ENCODE data around the gene LETMD1.
"Not testable (repeated sequence)": the region's sequence is repeated elsewhere in the genome, so short reads cannot be mapped to it uniquely, and the experiment has no call there.

Gene LETMD1

GRCh38 chr12:51012570-51013236 is 35.4 kb upstream of the LETMD1 start:
- no peaks in the 10 kb centered on the region for H3K9me3 ChIP-seq (ENCODE audit: insufficient read depth, low read depth, low read length)
- H3K79me2 ChIP-seq (ENCODE audit: insufficient read depth, low read length): peaks cover 82% of the 10 kb centered on the region
- no peak overlapping the region for H3K4me3 ChIP-seq (ENCODE audit: low read length, poor library complexity, severe bottlenecking)
- TF ChIP-seq EZH2phosphoT487 (IDR thresholded peaks at IDR 0.05; ENCODE audit: borderline replicate concordance): no peak
- TF ChIP-seq CTCF (conservative IDR thresholded peaks at IDR 0.05; ENCODE audit: low read length): no peak
- H3K9me2 ChIP-seq (replicated peaks; ENCODE audit: low read depth, low read length): no peaks in the 10 kb centered on the region
- no peaks in the 10 kb centered on the region for H3K27me3 ChIP-seq (ENCODE audit: insufficient read depth, low read length, poor library complexity, severe bottlenecking)
- no peak overlapping the region for H2AFZ ChIP-seq (ENCODE audit: low read length)
- peaks cover 6% of the 10 kb centered on the region for H3K4me1 ChIP-seq (ENCODE audit: insufficient read depth, low read length, poor library complexity, severe bottlenecking)
- peak overlapping the region; percentile 28 for H3K9ac ChIP-seq (ENCODE audit: low read depth, low read length, poor library complexity, severe bottlenecking)
- peaks cover 32% of the 10 kb centered on the region; the same call in 1 of the 2 replicates for H3K36me3 ChIP-seq (ENCODE audit: insufficient read depth, low read length)
- H3F3A ChIP-seq (ENCODE audit: low read depth): no peaks in the 10 kb centered on the region
- H3K4me2 ChIP-seq (ENCODE audit: low read depth, low read length, poor library complexity, severe bottlenecking): no peak overlapping the region
- peaks cover 32% of the 10 kb centered on the region for H4K20me1 ChIP-seq (ENCODE audit: insufficient read depth, low read length, poor library complexity, severe bottlenecking)

- Histone ChIP-seq H3K36me3 (ENCODE audit: insufficient read depth, low read length) (peaks cover 24% of the 10 kb centered on the region; the same call in 1 of the 2 replicates), H3K4me2 (ENCODE audit: low read depth, low read length, poor library complexity, severe bottlenecking) (no peak overlapping the region), H3K9me2 (replicated peaks; ENCODE audit: low read depth, low read length) (no peaks in the 10 kb centered on the region), H3F3A (ENCODE audit: low read depth) (no peaks in the 10 kb centered on the region), H3K27me3 (ENCODE audit: insufficient read depth, low read length, poor library complexity, severe bottlenecking) (no peaks in the 10 kb centered on the region), H2AFZ (ENCODE audit: low read length) (no peak overlapping the region), H3K4me3 (ENCODE audit: low read length, poor library complexity, severe bottlenecking) (no peak overlapping the region), H3K79me2 (ENCODE audit: insufficient read depth, low read length) (peaks cover 90% of the 10 kb centered on the region), H3K9me3 (ENCODE audit: insufficient read depth, low read depth, low read length) (no peaks in the 10 kb centered on the region), H3K4me1 (ENCODE audit: insufficient read depth, low read length, poor library complexity, severe bottlenecking) (peaks cover 11% of the 10 kb centered on the region), H4K20me1 (ENCODE audit: insufficient read depth, low read length, poor library complexity, severe bottlenecking) (peaks cover 30% of the 10 kb centered on the region), H3K9ac (ENCODE audit: low read depth, low read length, poor library complexity, severe bottlenecking) (no peak overlapping the region)
- TF ChIP-seq EZH2phosphoT487 (IDR thresholded peaks at IDR 0.05; ENCODE audit: borderline replicate concordance) (no peak), CTCF (conservative IDR thresholded peaks at IDR 0.05; ENCODE audit: low read length) (no peak)
Measured at GRCh38 chr12:51013441-51013840, 34.7 kb upstream of the LETMD1 start.

- peaks cover 35% of the 10 kb centered on the region for H4K20me1 ChIP-seq (ENCODE audit: insufficient read depth, low read length, poor library complexity, severe bottlenecking)
- H3K4me2 ChIP-seq (ENCODE audit: low read depth, low read length, poor library complexity, severe bottlenecking); H2AFZ ChIP-seq (ENCODE audit: low read length); H3F3A ChIP-seq (ENCODE audit: low read depth); H3K9ac ChIP-seq (ENCODE audit: low read depth, low read length, poor library complexity, severe bottlenecking); H3K4me3 ChIP-seq (ENCODE audit: low read length, poor library complexity, severe bottlenecking); H3K9me3 ChIP-seq (ENCODE audit: insufficient read depth, low read depth, low read length); H3K27me3 ChIP-seq (ENCODE audit: insufficient read depth, low read length, poor library complexity, severe bottlenecking); H3K9me2 ChIP-seq (replicated peaks; ENCODE audit: low read depth, low read length): not testable (repeated sequence)
- peaks cover 22% of the 10 kb centered on the region for H3K4me1 ChIP-seq (ENCODE audit: insufficient read depth, low read length, poor library complexity, severe bottlenecking)
- H3K36me3 ChIP-seq (ENCODE audit: insufficient read depth, low read length): peaks cover 14% of the 10 kb centered on the region; the same call in 1 of the 2 replicates
- peaks cover 98% of the 10 kb centered on the region for H3K79me2 ChIP-seq (ENCODE audit: insufficient read depth, low read length)
Measured at GRCh38 chr12:51014467-51014866, 33.7 kb upstream of the LETMD1 start.

- Histone ChIP-seq H3K79me2 (ENCODE audit: insufficient read depth, low read length) (peaks cover 98% of the 10 kb centered on the region), H3K4me1 (ENCODE audit: insufficient read depth, low read length, poor library complexity, severe bottlenecking) (peaks cover 51% of the 10 kb centered on the region), H3K9me3 (ENCODE audit: insufficient read depth, low read depth, low read length) (no peaks in the 10 kb centered on the region), H3K4me2 (ENCODE audit: low read depth, low read length, poor library complexity, severe bottlenecking) (peak overlapping the region; percentile 3), H4K20me1 (ENCODE audit: insufficient read depth, low read length, poor library complexity, severe bottlenecking) (peaks cover 27% of the 10 kb centered on the region), H3K27me3 (ENCODE audit: insufficient read depth, low read length, poor library complexity, severe bottlenecking) (no peaks in the 10 kb centered on the region), H3K9me2 (replicated peaks; ENCODE audit: low read depth, low read length) (no peaks in the 10 kb centered on the region), H3K36me3 (ENCODE audit: insufficient read depth, low read length) (no peaks in the 10 kb centered on the region), H2AFZ (ENCODE audit: low read length) (no peak overlapping the region), H3K9ac (ENCODE audit: low read depth, low read length, poor library complexity, severe bottlenecking) (no peak overlapping the region), H3K4me3 (ENCODE audit: low read length, poor library complexity, severe bottlenecking) (no peak overlapping the region), H3F3A (ENCODE audit: low read depth) (0 out of 2 replicates have a peak, but pooled peaks cover 5% of the 10 kb centered on the region)
- no peak for TF ChIP-seq CTCF (conservative IDR thresholded peaks at IDR 0.05; ENCODE audit: low read length)
- TF ChIP-seq EZH2phosphoT487 (IDR thresholded peaks at IDR 0.05; ENCODE audit: borderline replicate concordance): no peak
Measured at GRCh38 chr12:51017452-51017851, 30.7 kb upstream of the LETMD1 start.
